AG09319 (cell line): ENCODE measurements around the gene LHX6.

Experiments used
- DNase-seq: peaks from one replicate; pipeline ENCODE4 v3.0.0-alpha.2; 2010; ENCODE audit warnings: low read depth; ENCODE audit errors: extremely low read depth
- CTCF ChIP-seq: IDR thresholded peaks from 2 replicates; pipeline ENCODE4 v1.5.1; 2011; ENCODE audit warnings: low read depth, mild to moderate bottlenecking, inconsistent platforms, low read length, moderate library complexity

The LHX6 gene

GRCh38 chr9:122179690-122180074, 49.1 kb downstream of the LHX6 start:
- no peak for DNase-seq
- TF ChIP-seq CTCF = no peak

- no peak for DNase-seq
- TF ChIP-seq CTCF = no peak
Observed at GRCh38 chr9:122179054-122179689, 49.6 kb downstream of the LHX6 start.

- DNase-seq = no peak
- no peak for TF ChIP-seq CTCF
Observed at GRCh38 chr9:122176916-122177315, 51.8 kb downstream of the LHX6 start.

- no peak for TF ChIP-seq CTCF
- DNase-seq = no peak
Observed at GRCh38 chr9:122173670-122174069, 55.1 kb downstream of the LHX6 start.

GRCh38 chr9:122172131-122172530, 56.6 kb downstream of the LHX6 start:
- DNase-seq = no peak
- no peak for TF ChIP-seq CTCF

GRCh38 chr9:122168356-122168755, 60.4 kb downstream of the LHX6 start:
- DNase-seq = no peak
- TF ChIP-seq CTCF = no peak

GRCh38 chr9:122164286-122164685, 64.5 kb downstream of the LHX6 start:
- TF ChIP-seq CTCF = no peak
- no peak for DNase-seq
